Stimulated activated CD8-positive, alpha-beta memory T cell treated with anti-CD3 and anti-CD28 coated beads, Interleukin-12 subunit alpha, Interleukin-12 subunit beta, amount 100 ng/mL, for 1 hour (primary cell): ENCODE data around the gene SSR4.

Experiments
- DNase-seq: peaks from one replicate; pipeline ENCODE4 v3.0.0-alpha.2; 2020; ENCODE audit warnings: low read depth

The SSR4 gene

DNA sequence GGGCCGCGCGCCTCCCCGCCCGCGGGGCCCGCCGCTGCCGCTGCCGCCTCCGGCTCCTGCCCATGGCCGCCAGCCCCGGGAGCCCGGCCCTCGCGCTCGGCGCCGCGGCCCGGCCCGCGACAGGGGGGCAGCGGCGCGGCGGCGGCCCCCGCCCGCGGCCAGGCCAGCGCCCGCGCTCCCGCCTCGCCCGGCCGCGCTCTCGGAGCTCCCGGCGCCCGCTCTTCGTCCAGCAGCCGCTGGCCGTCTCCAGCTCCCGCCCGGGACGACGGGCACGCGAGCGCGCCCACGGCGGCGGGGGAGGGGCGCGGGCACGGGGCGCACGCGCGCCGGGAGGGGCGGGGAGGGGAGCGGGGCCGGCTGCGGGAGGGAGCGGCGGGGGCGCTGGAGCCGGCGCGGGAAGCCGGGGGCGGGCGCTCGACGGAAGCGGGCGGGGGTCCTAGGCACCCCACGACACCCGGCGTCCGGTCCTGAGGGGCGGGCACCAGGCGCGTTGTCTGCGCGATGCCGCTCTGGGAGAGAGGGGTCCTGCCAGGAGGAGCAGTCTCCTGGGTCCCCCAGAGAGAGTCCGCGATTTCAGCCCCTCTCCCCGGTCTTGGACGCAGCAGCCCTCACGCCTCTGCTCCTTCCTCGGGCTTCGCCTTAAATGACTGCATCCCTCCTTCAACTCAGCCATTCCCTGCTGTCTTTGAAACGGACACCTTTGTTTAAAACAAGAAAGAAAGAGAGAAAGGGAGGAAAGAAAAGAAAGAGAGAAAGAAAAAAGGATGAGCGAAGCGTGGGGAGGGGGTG is 36.4 kb downstream of the SSR4 start:
- DNase-seq, result no peak

DNA sequence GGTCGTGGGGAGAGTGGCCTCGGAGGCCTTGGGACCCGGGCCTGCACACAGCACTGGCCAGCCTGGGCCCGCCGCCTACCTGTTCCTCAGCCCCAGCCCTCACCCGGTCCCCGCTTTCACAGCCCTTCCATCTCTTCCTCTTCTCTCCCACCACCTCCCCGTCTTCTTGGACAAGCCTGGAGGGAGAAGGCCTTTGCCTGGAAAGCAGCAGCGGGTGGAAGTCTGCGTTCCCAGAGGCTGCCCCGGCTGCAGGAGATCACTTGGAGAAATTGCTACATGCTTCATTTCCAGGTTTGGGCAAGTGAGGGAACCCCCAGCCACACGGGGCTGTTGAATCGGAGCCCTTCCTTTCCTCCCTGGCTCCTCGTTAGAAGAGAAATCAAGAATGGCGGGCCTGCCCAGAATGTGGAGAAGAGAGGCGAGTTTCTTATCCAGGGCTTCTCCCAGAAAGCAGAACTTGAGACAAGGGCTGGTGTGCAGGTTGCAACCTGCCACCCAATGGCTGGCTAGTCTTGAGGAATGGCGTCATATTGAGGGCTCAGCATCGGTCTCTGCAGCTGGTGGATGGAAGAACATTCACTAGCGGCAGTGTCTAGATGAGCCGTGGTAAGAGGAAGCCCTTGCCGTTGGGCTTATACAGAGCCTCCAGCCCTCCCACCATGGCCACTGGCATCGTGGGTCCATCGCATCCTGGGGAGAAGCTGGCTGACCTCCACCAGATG is 37.1 kb downstream of the SSR4 start:
- no peak for DNase-seq

DNA sequence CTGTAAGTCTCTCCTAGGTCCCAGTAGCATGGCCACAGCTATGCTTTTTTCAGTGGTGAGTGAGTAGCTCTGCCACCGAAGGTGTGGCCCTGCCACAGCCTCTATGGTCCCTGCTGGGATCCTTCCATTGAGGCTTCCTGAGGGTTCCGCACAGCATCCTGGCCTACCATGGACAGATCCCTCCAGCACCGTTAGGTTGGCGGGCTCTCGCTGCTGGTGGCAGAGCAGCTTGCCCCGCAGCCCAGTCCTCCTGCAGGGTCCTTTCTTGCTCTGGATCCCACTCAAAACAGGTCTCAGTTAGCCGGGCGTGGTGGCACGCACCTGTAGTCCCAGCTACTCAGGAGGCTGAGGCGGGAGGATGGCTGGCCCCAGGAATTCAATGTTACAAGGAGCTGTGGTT is 38.3 kb downstream of the SSR4 start:
- no peak for DNase-seq

DNA sequence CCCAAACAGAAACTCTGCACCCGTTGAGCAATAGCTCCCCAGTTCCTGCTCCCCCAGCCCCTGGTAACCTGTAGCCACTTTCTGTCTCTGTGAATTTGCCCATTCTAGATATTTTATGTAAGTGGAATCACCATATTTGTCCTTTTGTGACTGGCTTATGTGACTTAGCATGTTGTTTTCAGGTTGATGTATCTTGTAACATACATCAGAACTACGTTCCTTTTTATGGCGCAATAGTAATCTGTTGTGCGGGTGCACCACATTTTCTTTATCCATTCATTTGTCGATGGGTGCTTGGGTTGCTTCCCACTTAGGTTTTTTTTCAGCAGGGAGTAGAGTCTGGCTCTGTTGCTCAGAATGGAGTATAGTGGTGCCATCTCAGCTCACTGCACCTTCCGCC is 42.5 kb downstream of the SSR4 start:
- DNase-seq, result no peak

DNA sequence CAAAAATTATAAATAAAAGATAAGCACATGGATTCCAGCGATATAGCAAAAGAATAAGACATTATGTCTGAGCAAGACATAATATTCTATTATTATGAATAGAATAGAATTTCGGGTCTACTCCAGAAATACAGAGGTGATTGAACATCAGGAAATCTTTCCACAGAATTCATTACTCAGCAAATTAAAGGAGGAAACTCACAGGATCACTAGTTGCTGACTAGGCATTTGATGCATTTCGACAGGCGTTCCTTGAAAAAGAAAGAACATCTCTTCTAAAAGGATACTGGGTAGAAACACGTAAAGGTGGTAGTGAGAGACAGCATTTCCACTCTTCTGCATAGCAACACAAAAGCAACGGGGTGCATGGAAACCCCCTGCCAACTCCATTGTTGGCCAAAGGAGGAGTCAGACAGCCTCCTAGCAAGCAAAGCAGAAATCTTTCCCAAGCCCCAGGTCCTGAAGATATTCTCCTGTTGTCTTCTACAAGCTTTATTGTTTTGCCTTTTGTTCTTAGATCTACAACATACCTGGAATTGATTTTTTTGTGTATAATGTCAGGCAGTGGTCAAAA is 50.1 kb downstream of the SSR4 start:
- no peak for DNase-seq

DNA sequence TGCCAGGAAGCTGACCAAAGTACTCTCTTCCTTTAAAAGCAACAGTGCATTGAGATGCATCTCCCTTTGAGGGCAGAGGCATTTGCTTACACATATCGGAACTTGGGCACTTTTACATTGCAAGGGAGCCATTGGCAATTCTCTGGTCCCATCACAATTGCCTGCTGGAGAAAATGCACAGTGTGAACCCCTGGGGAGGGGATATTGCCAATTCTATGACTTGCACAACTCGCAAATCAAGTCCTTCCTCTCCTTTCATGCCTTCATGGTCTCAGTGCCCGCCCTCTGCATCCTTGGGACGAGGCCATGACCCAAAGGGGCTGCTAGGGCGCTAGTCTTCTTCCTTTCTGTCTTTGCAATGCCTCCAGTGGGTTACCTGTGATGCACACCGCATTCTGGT is 50.7 kb downstream of the SSR4 start:
- DNase-seq, result no peak

DNA sequence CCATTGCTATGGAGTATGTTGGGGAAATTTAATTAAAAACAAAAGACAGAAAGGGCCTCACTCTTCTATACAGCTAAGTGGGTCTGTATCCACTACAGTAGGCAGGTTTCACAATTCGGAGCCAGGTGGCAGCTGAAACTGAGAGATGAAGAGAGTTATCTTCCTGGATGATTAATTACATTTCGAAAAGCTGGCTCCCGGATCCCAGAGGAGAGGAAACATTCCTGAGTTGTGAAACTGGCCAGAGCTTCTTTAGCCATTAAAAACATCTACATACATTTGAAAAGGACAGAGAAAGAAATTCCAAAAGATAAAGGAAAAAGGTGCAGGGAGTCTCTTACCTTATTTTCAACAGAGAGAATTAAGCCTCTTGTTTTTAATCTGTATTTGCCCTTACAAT is 51.4 kb downstream of the SSR4 start:
- no peak for DNase-seq
